ENCODE data around the gene RRM1.
A peak's percentile ranks its signal among the peaks of the same experiment; 100 is the strongest.

Gene RRM1

GRCh38 chr11:4186464-4187054 lies 92.0 kb downstream of the RRM1 start:
- in situ Hi-C loops (cut with HindIII; ENCODE audit: low pct_ligation_motif_present, low sequenced_read_pairs): no loop called here
- no peak for DNase-seq
- TF ChIP-seq CTCF (IDR thresholded peaks at IDR 0.05; ENCODE audit: low read depth, low read length, missing control alignments): no peak
- H3K27me3 ChIP-seq (replicated peaks): no peaks in the 10 kb centered on the region
- H3K4me3 ChIP-seq (ENCODE audit: low read depth, low read length): peak overlapping the region; percentile 70
- H3K36me3 ChIP-seq (replicated peaks): no peaks in the 10 kb centered on the region
- no peak overlapping the region for H3K27ac ChIP-seq

GRCh38 chr11:4187055-4187988 lies 92.7 kb downstream of the RRM1 start:
- no peak overlapping the region for H3K27ac ChIP-seq

More at GRCh38 chr11:4187055-4187988, 92.7 kb downstream of the RRM1 start:
- in situ Hi-C loops (cut with HindIII; ENCODE audit: low pct_ligation_motif_present, low sequenced_read_pairs): no loop called here
- TF ChIP-seq CTCF (IDR thresholded peaks at IDR 0.05; ENCODE audit: low read depth, low read length, missing control alignments): peak; percentile 91
- Histone ChIP-seq H3K4me3 (ENCODE audit: low read depth, low read length) (peak overlapping the region; percentile 70), H3K27me3 (replicated peaks) (no peaks in the 10 kb centered on the region), H3K36me3 (replicated peaks) (no peaks in the 10 kb centered on the region)
- peak; percentile 68 for DNase-seq

All from brain microvascular endothelial cell (primary cell).